ENCODE data around the gene GABRB1.
"Not testable (repeated sequence)": the region's sequence is repeated elsewhere in the genome, so short reads cannot be mapped to it uniquely, and the experiment has no call there.

GABRB1 gene

GRCh38 chr4:47213106-47213505 lies 181.7 kb downstream of the GABRB1 start:
- DNase-seq (ENCODE audit: low spot score) = no peak

DNA sequence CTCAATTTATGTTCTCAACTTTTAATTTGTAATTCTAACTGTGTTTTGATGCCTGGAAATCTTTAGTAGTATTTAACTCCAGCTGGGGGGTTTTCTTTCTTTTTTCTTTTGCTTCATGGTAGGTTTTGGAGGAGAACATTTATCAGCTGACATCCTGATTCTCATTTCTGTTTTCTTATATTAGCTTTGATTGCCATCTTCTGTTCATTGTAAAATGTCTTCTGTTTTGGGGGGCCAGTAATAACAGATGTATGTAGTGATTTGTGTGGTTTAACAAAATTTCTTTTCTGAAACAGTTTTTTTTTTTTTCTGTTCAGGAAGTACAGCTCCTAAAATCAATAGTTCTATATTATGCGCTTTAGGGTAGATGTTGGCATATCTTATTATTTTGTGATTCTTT lies 182.2 kb downstream of the GABRB1 start:
- no peak for DNase-seq (ENCODE audit: low spot score)

- DNase-seq (ENCODE audit: low spot score) = peak; percentile 39
Observed at GRCh38 chr4:47213971-47214370, 182.6 kb downstream of the GABRB1 start.

DNA sequence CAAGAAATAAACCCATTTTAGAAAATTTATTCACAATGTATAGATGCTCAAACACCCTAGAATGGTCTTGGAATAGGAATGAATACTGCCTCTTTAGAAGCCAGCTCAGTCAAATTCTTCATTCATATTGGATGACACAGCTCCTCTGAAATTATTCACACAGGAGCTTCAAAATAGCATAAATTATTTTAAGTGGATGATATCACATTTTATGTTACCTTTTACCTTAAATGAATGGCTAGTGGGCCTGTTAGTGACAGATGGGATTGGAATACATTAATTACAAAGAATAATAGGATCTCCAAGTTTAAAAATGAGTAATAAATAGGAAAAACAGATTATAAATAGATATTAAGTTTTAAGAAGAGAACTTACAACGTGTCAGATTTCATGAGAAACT lies 184.4 kb downstream of the GABRB1 start:
- no peak for DNase-seq (ENCODE audit: low spot score)

DNA sequence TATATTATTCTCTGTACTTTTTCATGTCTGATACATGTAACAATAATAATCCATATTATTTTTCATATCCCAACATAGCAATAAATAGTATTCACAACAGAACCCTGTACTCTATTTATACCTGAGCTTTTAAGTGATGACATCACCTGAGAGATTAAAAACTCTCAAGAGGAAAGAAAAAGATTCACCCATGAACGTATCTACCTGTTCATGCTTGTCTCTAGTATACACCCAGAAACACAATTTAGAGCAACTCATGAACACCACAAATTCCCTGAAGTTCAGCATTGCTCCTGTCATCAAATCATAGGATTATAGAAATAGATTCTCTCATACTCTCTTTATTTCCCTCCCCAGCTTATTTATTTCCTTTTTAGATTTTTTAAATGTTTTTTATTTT lies 185.9 kb downstream of the GABRB1 start:
- no peak for DNase-seq (ENCODE audit: low spot score)

GRCh38 chr4:47217884-47218283 lies 186.5 kb downstream of the GABRB1 start:
- no peak for DNase-seq (ENCODE audit: low spot score)

DNA sequence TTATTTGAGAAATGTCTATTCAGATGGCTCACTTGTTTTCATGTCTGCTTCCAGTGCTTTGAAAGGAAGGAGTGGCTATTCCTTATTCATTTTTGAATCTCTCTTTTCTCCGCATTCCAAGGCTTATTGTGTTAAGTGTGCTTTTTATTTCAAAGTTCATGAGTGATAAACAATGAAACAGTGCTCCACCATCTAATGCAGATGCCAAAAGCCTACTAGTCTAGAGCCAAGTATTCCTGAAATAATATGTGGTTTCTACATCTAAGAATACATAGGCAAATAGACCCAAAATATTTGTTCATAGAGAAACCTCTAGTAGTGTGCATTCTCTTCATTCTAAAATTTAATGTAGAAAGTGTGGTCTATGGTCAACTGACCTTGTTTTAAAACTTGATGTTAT lies 187.3 kb downstream of the GABRB1 start:
- no peak for DNase-seq (ENCODE audit: low spot score)

DNA sequence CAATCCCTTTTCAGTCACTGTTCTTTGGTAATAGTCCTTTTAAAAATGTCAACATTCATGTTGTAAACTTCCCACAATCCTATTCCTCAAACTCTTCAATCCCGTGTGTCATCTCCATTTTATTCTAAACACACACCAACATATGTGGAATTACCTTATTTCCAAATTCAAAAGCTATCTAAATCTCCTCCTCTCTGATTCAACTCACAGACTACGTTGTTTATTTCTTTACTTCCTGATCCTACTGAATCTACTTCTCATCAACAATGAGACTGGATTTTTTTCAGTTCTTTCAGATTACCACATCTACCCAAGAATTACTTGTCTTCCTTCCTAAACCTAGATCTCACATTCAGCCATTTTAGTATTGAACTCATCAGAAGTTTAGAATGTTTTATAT lies 188.2 kb downstream of the GABRB1 start:
- no peak for DNase-seq (ENCODE audit: low spot score)

GRCh38 chr4:47221721-47222120 lies 190.4 kb downstream of the GABRB1 start:
- no peak for DNase-seq (ENCODE audit: low spot score)

DNA sequence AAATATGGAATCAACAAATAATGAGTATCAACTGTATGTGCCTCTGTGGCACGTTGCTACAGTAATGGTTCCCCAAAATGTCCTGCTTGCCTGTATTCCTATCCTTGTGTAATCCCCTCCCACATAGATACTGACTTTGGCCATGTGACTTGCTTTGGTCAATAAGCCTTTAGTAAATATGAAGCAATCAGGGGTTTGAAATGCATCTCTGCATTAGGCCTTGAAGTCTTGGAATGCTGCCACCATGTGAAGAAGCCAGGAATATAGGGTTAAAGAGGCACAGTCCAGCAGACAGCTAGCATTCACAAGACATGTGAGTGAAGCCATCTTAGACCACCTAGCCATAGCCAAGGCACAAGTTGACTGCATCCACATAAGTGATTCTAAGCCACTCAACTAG lies 190.9 kb downstream of the GABRB1 start:
- no peak for DNase-seq (ENCODE audit: low spot score)

- DNase-seq (ENCODE audit: low spot score) = no peak
Observed at GRCh38 chr4:47224361-47224760, 193.0 kb downstream of the GABRB1 start.

GRCh38 chr4:47235721-47236120 lies 204.4 kb downstream of the GABRB1 start:
- DNase-seq (ENCODE audit: low spot score) = no peak

GRCh38 chr4:47238667-47239066 lies 207.3 kb downstream of the GABRB1 start:
- no peak for DNase-seq (ENCODE audit: low spot score)

- no peak for DNase-seq (ENCODE audit: low spot score)
Observed at GRCh38 chr4:47239649-47240048, 208.3 kb downstream of the GABRB1 start.

GRCh38 chr4:47251348-47252135 lies 220.2 kb downstream of the GABRB1 start:
- no peak for DNase-seq (ENCODE audit: low spot score)

- DNase-seq (ENCODE audit: low spot score) = no peak
Observed at GRCh38 chr4:47263721-47264120, 232.4 kb downstream of the GABRB1 start.

GRCh38 chr4:47270201-47270888 lies 239.0 kb downstream of the GABRB1 start:
- DNase-seq (ENCODE audit: low spot score) = no peak

DNA sequence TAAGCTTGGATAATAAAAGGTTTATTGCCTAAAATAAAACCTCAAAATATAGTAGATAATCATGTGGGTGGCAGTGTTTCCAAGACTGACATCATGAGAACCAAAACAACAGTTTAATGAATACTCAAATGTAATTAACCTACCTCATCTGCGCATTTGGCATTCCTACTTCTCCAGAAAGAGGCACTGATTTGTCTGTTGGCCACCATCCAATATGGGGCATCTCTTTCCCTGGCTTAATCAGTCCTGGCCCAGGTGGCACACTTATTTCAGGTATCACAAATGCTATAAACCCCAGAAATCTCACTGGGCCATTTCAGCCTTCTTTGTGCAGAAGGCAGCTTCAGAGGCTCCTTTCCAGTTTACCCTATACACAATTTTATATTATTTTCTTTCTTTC lies 239.9 kb downstream of the GABRB1 start:
- DNase-seq (ENCODE audit: low spot score) = no peak

DNA sequence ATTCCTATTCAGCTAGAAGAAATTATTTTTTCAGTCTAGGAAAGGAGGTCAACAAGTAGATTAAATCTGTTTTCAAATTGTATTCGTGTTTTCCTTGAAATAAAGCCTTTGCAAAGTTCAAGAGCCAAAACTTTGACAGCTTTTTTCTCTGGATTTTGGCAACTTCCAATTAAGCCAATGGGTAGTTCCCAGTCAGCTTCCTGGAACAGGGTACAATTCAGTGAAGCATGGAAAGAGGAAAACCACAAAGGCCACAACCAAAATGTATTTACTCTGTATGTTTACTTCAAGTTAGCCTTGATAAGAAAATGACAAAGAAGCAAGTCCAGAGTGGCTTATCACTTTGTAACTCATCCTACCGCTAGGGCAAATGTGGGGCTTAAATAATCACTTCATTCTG lies 243.5 kb downstream of the GABRB1 start:
- DNase-seq (ENCODE audit: low spot score) = no peak

- no peak for DNase-seq (ENCODE audit: low spot score)
Observed at GRCh38 chr4:47275595-47275994, 244.2 kb downstream of the GABRB1 start.

DNA sequence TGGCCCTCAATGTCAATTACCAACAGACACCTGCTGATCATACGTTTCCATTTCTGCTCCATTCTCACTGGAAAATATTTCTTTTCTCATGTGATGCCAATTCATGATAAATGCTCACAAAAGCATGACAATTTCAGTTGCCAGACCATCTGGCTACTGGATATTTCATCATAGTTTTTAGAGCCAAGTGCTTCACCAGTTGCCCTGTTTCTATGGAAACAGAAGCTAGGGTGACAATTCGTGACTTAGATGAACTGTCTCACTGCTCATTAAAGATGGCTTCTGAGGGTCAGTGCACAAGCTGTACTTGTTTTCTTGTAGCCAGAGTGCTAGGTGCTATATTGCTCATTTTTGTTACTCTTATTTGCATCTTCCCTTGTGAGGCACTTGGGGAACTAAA lies 247.3 kb downstream of the GABRB1 start:
- DNase-seq (ENCODE audit: low spot score) = no peak

GRCh38 chr4:47287735-47288134 lies 256.4 kb downstream of the GABRB1 start:
- DNase-seq (ENCODE audit: low spot score) = peak; percentile 12

- no peak for DNase-seq (ENCODE audit: low spot score)
Observed at GRCh38 chr4:47289805-47290204, 258.4 kb downstream of the GABRB1 start.

DNA sequence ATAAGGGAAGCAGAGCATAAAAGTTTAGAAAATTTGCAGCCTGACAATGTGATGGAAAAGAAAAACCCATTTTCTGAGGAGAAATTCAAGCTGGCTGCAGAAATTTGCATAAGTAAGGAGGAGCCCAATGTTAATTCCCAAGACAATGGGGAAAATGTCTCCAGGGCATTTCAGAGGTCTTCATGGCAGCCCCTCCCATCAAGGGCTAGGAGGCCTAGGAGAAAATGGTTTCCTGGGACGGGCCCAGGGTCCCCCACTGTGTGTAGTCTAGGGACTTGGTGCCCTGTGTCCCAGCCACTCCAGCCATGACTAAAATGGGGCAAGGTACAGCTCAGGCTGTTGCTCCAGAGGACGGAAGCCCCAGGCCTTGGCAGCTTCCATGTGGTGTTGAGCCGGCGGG lies 259.5 kb downstream of the GABRB1 start:
- not testable (repeated sequence) for DNase-seq (ENCODE audit: low spot score)
